ENCODE measurements around the gene DECR2.

Gene DECR2

GRCh38 chr16:450785-451512, 49.3 kb downstream of the DECR2 start:
- no peak for DNase-seq

GRCh38 chr16:454397-454940, 52.8 kb downstream of the DECR2 start:
- DNase-seq: no peak

GRCh38 chr16:455453-455852, 53.8 kb downstream of the DECR2 start:
- DNase-seq: no peak

GRCh38 chr16:456891-457483, 55.3 kb downstream of the DECR2 start:
- DNase-seq: no peak

GRCh38 chr16:457732-458400, 56.2 kb downstream of the DECR2 start:
- DNase-seq: no peak

- DNase-seq: no peak
These were observed 58.1 kb downstream of the DECR2 start for GRCh38 chr16:459761-460160.

- no peak for DNase-seq
These were observed 59.1 kb downstream of the DECR2 start for GRCh38 chr16:460787-461186.

All from activated CD4-positive, alpha-beta T cell treated with anti-CD3 and anti-CD28 coated beads, Interleukin-2, amount 50 U/mL, for 16 hours (primary cell).